ENCODE measurements around the gene LSMEM2.

GRCh38 chr3:50294492-50295403 is 15.9 kb downstream of the LSMEM2 start:
- no peak for TF ChIP-seq CTCF (IDR thresholded peaks at IDR 0.05)
- TF ChIP-seq POLR2A (IDR thresholded peaks at IDR 0.05), result no peak
- no peak for TF ChIP-seq POLR2AphosphoS5 (IDR thresholded peaks at IDR 0.05)
